ENCODE measurements around the gene CRISPLD2. TPM values are rescaled to one million over a fixed set of nuclear protein-coding genes. Genes with fewer than 3 reads are reported as not detected.

CRISPLD2 gene
- total and polyA plus RNA-seq, 10 of the 15 experiments (the other 5 are each of a cell fraction or from before 2014, with no cell fraction given), result 0.03 to 0.30 (median 0.08) TPM; not detected in 5

- TF ChIP-seq PBX3 (IDR thresholded peaks at IDR 0.05; ENCODE audit: insufficient replicate concordance, low read depth, low read length) (no peak), RCOR1 (conservative IDR thresholded peaks at IDR 0.05; ENCODE audit: low read depth, low read length) (no peak), JUNB (IDR thresholded peaks at IDR 0.05) (no peak), FOXK2 (IDR thresholded peaks at IDR 0.05) (no peak), E2F4 (IDR thresholded peaks at IDR 0.05; ENCODE audit: low read depth, low read length) (no peak), MTA3 (IDR thresholded peaks at IDR 0.05; ENCODE audit: borderline replicate concordance, low read length) (no peak), BACH1 (IDR thresholded peaks at IDR 0.05; ENCODE audit: borderline replicate concordance) (no peak), BRCA1 (IDR thresholded peaks at IDR 0.05; ENCODE audit: low read depth, low read length) (no peak), USF1 (IDR thresholded peaks at IDR 0.05; ENCODE audit: borderline replicate concordance, extremely low read length, insufficient read depth, low read depth, low read length) (no peak)
Observed at GRCh38 chr16:84867696-84868095, 47.9 kb downstream of the CRISPLD2 start (continued).

GRCh38 chr16:84868328-84868727 lies 48.5 kb downstream of the CRISPLD2 start:
- H4K20me1 ChIP-seq (ENCODE audit: control insufficient read depth, insufficient read depth), result no peaks in the 10 kb centered on the region
- ChIA-PET POLR2A (no interaction called here), CTCF (no interaction called here), SMC1A (ENCODE audit: uncharacterized antibody, unreplicated experiment) (no interaction called here), RAD21 (ENCODE audit: unreplicated experiment) (no interaction called here)
- BruUV-seq (replicated peaks), result no TSS peak
- no peak for DNase-seq (ENCODE audit: low read depth, low spot score)
- H3K36me3 ChIP-seq (ENCODE audit: control insufficient read depth in 2 of 2, insufficient read depth in 2 of 2, low read length in 1 of 2), result no peaks in the 10 kb centered on the region
- H2AFZ ChIP-seq (ENCODE audit: control insufficient read depth, low read depth, low read length), result no peak overlapping the region
- no peak overlapping the region for H3K4me2 ChIP-seq (ENCODE audit: control insufficient read depth, insufficient read depth)
- FAIRE-seq, result no peak
- H3K4me3 ChIP-seq, result no peak overlapping the region
- H3K79me2 ChIP-seq (ENCODE audit: control insufficient read depth, insufficient read depth, low read length), result no peaks in the 10 kb centered on the region
- H3K9me3 ChIP-seq (replicated peaks; ENCODE audit: control insufficient read depth, insufficient read depth, low read length), result no peaks in the 10 kb centered on the region
- intact Hi-C loops (cut with micrococcal nuclease; ENCODE audit: unreplicated experiment) (no loop called here), in situ Hi-C loops (cut with MboI) (no loop called here)
- H3K9ac ChIP-seq (ENCODE audit: control insufficient read depth, insufficient read depth, low read length), result no peak overlapping the region
- WGBS (ENCODE audit: insufficient coverage, insufficient replicate concordance, low lambda C conversion rate, missing lambda C conversion rate), result 37% methylated on average over 9 of the region's 9 CpGs
- H3K4me1 ChIP-seq (ENCODE audit: control insufficient read depth, insufficient read depth, low read length), result no peaks in the 10 kb centered on the region
- H3K27ac ChIP-seq (ENCODE audit: control insufficient read depth, insufficient read depth), result no peak overlapping the region
- no peak for ATAC-seq
- peaks cover 0 to 5% of the 10 kb centered on the region in 2 experiments; a peak in 2 of 4 replicates for H3K27me3 ChIP-seq (replicated peaks in 1 of 2; ENCODE audit: control insufficient read depth in 2 of 2, insufficient read depth in 2 of 2, low read length in 1 of 2)
- TF ChIP-seq ZNF384 (IDR thresholded peaks at IDR 0.05; ENCODE audit: borderline replicate concordance, low read depth, low read length) (no peak), EZH2 (IDR thresholded peaks at IDR 0.05; ENCODE audit: borderline replicate concordance, control insufficient read depth, low read depth, low read length) (no peak), POLR2AphosphoS2 (IDR thresholded peaks at IDR 0.05; ENCODE audit: low read depth, low read length) (no peak), NR2C1 (IDR thresholded peaks at IDR 0.05) (no peak), IRF3 (IDR thresholded peaks at IDR 0.05) (no peak), SP1 (IDR thresholded peaks at IDR 0.05; ENCODE audit: low read depth, low read length) (no peak), ZNF207 (IDR thresholded peaks at IDR 0.05; ENCODE audit: borderline replicate concordance) (no peak), BMI1 (IDR thresholded peaks at IDR 0.05; ENCODE audit: borderline replicate concordance) (no peak), SMAD5 (IDR thresholded peaks at IDR 0.05; ENCODE audit: low read depth) (no peak)

Measured in GM12878 (cell line).